Ovary (tissue), 9 donors: ENCODE results near the gene SIX1. TPM values are rescaled to one million over a fixed set of nuclear protein-coding genes. Genes with fewer than 3 reads are reported as not detected.

Experiments used
- DNase-seq, 5 donors: peaks; one replicate each; pipeline ENCODE4 v3.0.0-alpha.2; 2019 to 2020
- H3K27ac ChIP-seq, 2 donors: fragments of 200-600 bp; one replicate each; pipeline versions ENCODE4 v1.5.1 to v1.8.0; 2019 to 2022
- H3K27me3 ChIP-seq: fragments of 200-600 bp; one replicate; pipeline ENCODE4 v1.8.0; 2022
- H3K36me3 ChIP-seq: fragments of 200-600 bp; sonication (generic); one replicate; pipeline ENCODE4 v1.5.1; 2019
- H3K4me1 ChIP-seq: one replicate; pipeline ENCODE4 v1.8.1; 2013; ENCODE audit warnings: mild to moderate bottlenecking, moderate library complexity; ENCODE audit not compliant: insufficient read depth
- H3K4me3 ChIP-seq: fragments of 200-600 bp; sonication (generic); one replicate; pipeline ENCODE4 v1.5.1; 2017
- H3K9me3 ChIP-seq, 2 donors: fragments of 200-600 bp in 1 of 2; sonication (generic) in 1 of 2; one replicate each; pipeline versions ENCODE4 v1.5.1 to v1.8.1; 2013 to 2019; ENCODE audit warnings: mild to moderate bottlenecking in 1 of 2, moderate library complexity in 1 of 2
- EP300 ChIP-seq: sonication (generic); formaldehyde crosslinking; IDR thresholded peaks from one replicate; pipeline ENCODE4 v1.6.1; 2017; ENCODE audit warnings: antibody characterized with exemption
- POLR2A ChIP-seq: fragments of 450-650 bp; IDR thresholded peaks from one replicate; pipeline ENCODE4 v1.6.1; 2017; ENCODE audit warnings: antibody characterized with exemption, mild to moderate bottlenecking, moderate library complexity
- WGBS, 3 donors: extraction: QIAGEN DNeasy Blood & Tissue Kit in 1 of 3; methylation state at CpG; one replicate each; pipeline versions ENCODE4 v1.1.5 to v1.1.7; 2013 to 2017; 5-methylcytosine and 5-hydroxymethylcytosine counted together
- intact Hi-C, 4 donors: fragments of 100-400 bp; cut with DNase I; formaldehyde crosslinking; loops; one replicate each; pipeline versions ENCODE4 v1.11.0 to v1.15.1; 2022 to 2023
- polyA plus RNA-seq, 2 donors: library from polyadenylated mRNA; stranded (reverse); fragments of 200-250 nt in 1 of 2; fragments of 350-450 nt in 1 of 2; fragmentation: Illumina TruSeq in 1 of 2; extraction: RNeasy Lipid Tissue Mini Kit (QIAGEN cat#74804) in 1 of 2; gene quantifications; one replicate each; pipeline ENCODE4 v1.2.3, GENCODE V29; 2013 to 2014
- total RNA-seq, 7 donors: library from RNA; depleted of rRNA in 2 of 7; stranded (reverse); fragments of >200 nt in 2 of 7; fragmentation: NEBNext Ultra II Directional in 3 of 7; extraction: Animal tissue kit (Norgen Biotek cat#: 25700) in 3 of 7; gene quantifications; one replicate each; pipeline versions ENCODE4 v1.1.0 to v1.2.4, GENCODE V29; 2016 to 2023
- TF ChIP-seq, protein P1 (sequence below), 3 donors: fragments of 450-650 bp in 2 of 3; fragments of 200-600 bp in 1 of 3; IDR thresholded peaks; one replicate each; pipeline versions ENCODE4 v1.5.1 to v1.8.0; 2016 to 2022; ENCODE audit warnings: antibody characterized with exemption in 3 of 3, mild to moderate bottlenecking in 1 of 3
- donor health status: DM: no; HTN: no; CAD: no; lungs with moderate emphysema.
- donor health status: DM: no; HTN: no; CAD: no.
- donor health status: Bipolar disorder and iron deficiency.
- donor health status: DM: yes; HTN: yes; CAD: no.
- donor health status: DM: no; HTN: no; CAD: no.
- donor health status: DM: yes; HTN: yes; CAD: no.

SIX1 gene
- total and polyA plus RNA-seq, 9 donors = 0.06 to 0.92 (median 0.19) TPM; not detected in 1

DNA sequence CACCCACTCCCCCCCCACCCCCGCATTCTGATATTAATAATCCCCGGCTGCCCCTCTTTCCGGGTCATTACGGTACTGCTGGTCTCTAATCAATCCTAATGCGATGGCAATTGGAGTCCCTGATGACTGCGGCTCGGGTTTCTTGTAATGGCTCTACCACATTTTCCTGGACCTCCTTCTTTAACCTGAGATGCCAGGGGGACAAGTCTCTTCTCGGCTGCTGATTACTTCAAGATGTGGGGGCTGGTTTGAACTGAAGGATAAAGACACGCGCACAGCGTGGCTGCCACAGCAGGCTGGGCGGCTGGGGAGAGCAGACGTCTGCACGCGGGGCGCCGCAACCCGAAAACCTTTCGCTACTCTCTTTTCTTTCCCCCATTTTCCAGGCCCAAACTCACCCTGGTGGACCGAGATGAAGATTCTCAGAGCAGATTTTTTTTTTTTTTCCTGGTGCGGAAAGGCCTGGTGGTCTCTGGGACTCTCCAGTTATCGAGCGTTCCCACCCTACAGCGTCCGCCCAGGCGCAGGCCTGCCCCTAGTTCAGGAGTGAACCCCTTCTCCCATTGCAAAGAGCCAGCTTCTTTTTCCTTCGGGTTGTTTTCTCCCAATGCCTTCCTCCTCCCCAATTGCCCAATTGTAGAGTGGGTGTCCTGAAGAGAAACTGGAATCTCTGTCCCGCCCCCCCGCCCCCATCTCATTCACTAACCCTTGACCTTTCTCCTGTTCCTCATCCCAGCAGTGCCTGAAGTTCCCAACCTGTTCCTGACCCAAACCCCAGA lies 6.0 kb upstream of the SIX1 start:
- H3K27ac ChIP-seq = no peak overlapping the region
- peaks cover 4% of the 10 kb centered on the region for H3K4me1 ChIP-seq
- DNase-seq = no peak
- no peaks in the 10 kb centered on the region for H3K36me3 ChIP-seq
- no peak overlapping the region for H3K4me3 ChIP-seq
- H3K9me3 ChIP-seq = peaks cover 0 to 5% of the 10 kb centered on the region in 2 donors
- TF ChIP-seq POLR2A = no peak
- TF ChIP-seq, protein P1, sequence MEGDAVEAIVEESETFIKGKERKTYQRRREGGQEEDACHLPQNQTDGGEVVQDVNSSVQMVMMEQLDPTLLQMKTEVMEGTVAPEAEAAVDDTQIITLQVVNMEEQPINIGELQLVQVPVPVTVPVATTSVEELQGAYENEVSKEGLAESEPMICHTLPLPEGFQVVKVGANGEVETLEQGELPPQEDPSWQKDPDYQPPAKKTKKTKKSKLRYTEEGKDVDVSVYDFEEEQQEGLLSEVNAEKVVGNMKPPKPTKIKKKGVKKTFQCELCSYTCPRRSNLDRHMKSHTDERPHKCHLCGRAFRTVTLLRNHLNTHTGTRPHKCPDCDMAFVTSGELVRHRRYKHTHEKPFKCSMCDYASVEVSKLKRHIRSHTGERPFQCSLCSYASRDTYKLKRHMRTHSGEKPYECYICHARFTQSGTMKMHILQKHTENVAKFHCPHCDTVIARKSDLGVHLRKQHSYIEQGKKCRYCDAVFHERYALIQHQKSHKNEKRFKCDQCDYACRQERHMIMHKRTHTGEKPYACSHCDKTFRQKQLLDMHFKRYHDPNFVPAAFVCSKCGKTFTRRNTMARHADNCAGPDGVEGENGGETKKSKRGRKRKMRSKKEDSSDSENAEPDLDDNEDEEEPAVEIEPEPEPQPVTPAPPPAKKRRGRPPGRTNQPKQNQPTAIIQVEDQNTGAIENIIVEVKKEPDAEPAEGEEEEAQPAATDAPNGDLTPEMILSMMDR (IDR thresholded peaks at IDR 0.05) = no peak
- no peak for TF ChIP-seq EP300
- H3K27me3 ChIP-seq = peaks cover 3% of the 10 kb centered on the region
- intact Hi-C loops = loop anchor here in 1 of 4 donors (10.0 kb wide), 1 partner anchor 599 kb away; no protein-coding TSS in a partner anchor
- 44 to 54% (median 52%) methylated on average over 29 of the region's 29 CpGs for WGBS, 3 donors

- Histone ChIP-seq H3K36me3 (no peaks in the 10 kb centered on the region), H3K4me1 (peaks cover 4% of the 10 kb centered on the region), H3K27ac (no peak overlapping the region), H3K9me3 (peaks cover 0 to 5% of the 10 kb centered on the region in 2 donors), H3K4me3 (no peak overlapping the region), H3K27me3 (peaks cover 3% of the 10 kb centered on the region)
- no peak for DNase-seq
- WGBS, 3 donors = 40 to 51% (median 44%) methylated on average over 3 of the region's 3 CpGs
- no peak for TF ChIP-seq POLR2A
- TF ChIP-seq, protein P1 (IDR thresholded peaks at IDR 0.05) = no peak
- TF ChIP-seq EP300 = no peak
- intact Hi-C loops = loop anchor here in 1 of 4 donors (10.0 kb wide), 1 partner anchor 600 kb away; no protein-coding TSS in a partner anchor
These were observed 5.1 kb upstream of the SIX1 start for GRCh38 chr14:60654334-60654821.

- H3K4me1 ChIP-seq = peaks cover 7% of the 10 kb centered on the region
- WGBS, 3 donors = 7 to 15% (median 13%) methylated on average over 14 of the region's 14 CpGs
- H3K27me3 ChIP-seq = peaks cover 3% of the 10 kb centered on the region
- no peak for DNase-seq
- H3K9me3 ChIP-seq = peaks cover 0 to 5% of the 10 kb centered on the region in 2 donors
- H3K27ac ChIP-seq = no peak overlapping the region
- intact Hi-C loops = loop anchor here in 1 of 4 donors (10.0 kb wide), 1 partner anchor 601 kb away; no protein-coding TSS in a partner anchor
- no peak overlapping the region for H3K4me3 ChIP-seq
- H3K36me3 ChIP-seq = no peaks in the 10 kb centered on the region
- no peak for TF ChIP-seq POLR2A
- TF ChIP-seq, protein P1 (IDR thresholded peaks at IDR 0.05) = no peak
- no peak for TF ChIP-seq EP300
These were observed 4.5 kb upstream of the SIX1 start for GRCh38 chr14:60653701-60654161.

DNA sequence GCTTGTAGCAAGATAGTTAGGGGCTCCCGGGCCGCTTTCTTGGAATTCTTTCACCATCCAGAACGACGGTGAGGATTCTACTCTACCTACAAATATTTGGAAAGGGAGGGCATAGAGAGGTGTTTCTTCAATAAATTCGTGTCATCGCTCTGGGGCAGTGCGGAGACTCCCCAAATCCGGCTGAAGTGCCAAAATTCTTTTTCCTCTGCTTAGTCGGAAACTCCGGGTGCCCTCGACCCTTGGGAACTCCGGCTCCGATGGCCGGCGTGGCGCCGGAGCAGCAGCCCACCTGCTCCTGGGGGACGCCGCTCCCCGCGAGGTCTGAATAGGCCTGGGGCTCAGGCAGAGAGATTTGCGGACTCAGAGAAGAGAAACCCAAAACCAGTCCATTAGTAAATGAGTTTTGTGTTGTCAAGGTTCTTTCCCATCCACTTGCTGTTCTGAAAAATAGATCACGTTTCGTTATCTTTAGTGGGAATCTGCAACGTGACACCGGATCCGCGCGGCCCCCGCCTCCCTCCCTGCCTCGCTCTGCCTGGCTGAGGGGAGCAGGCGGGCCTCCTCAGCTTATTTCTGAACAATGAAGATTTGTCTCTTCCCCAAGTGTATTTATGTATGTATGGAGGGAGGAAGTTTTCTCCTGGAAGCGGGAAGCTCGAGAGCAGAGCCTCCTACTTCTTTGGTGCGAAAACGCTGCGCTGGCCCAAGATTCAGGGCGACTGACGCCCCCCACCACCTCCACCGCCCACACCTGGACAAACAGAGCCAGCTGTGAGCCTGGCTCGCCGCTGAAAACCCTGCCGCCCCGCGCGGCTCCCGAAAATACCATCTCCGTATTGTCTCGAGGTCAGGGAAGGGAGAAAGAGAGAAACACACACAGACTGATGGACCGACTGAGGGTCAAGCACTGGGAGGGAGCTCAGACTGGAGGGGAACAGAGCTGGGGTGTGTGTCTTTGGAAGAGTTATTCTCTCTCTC lies 3.7 kb upstream of the SIX1 start:
- Histone ChIP-seq H3K4me1 (peaks cover 12% of the 10 kb centered on the region), H3K27ac (no peak overlapping the region), H3K27me3 (peaks cover 3% of the 10 kb centered on the region), H3K9me3 (peaks cover 0 to 5% of the 10 kb centered on the region in 2 donors), H3K4me3 (no peak overlapping the region), H3K36me3 (no peaks in the 10 kb centered on the region)
- TF ChIP-seq, protein P1 (IDR thresholded peaks at IDR 0.05) = no peak
- TF ChIP-seq EP300 = no peak
- no peak for TF ChIP-seq POLR2A
- intact Hi-C loops = loop anchor here in 1 of 4 donors (10.0 kb wide), 1 partner anchor 602 kb away; no protein-coding TSS in a partner anchor
- WGBS, 3 donors = 6 to 8% (median 8%) methylated on average over 50 of the region's 50 CpGs
- no peak for DNase-seq
